ENCODE measurements around the gene NIM1K. TPM values are rescaled to one million over a fixed set of nuclear protein-coding genes. Genes with fewer than 3 reads are reported as not detected.

NIM1K gene
- total and polyA plus RNA-seq, 2 of the 13 experiments (the other 11 are each of a cell fraction or from before 2014, with no cell fraction given), result 0.04 TPM; not detected in 1

DNA sequence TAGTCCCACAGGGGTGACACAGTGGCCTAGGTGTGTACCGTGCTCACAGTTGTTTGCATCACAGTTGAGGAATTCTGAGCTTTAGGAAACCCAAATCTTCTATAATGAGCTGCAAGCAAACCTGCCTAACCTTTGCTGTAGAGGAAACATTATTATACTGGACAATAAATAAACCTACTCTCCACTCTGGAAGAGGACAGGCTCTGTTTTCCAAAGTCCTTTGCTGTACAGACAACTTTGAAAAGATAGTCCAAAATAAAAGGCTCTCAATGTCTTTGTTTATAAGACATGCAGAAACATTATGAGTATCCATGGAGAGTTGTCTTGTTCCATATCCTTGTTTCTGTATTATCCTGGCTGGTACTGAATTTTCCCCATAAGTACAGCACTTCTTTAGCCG lies 42.0 kb upstream of the NIM1K start (continued):
- TF ChIP-seq SATB2 (CRISPR knock-in tag; IDR thresholded peaks at IDR 0.05) (no peak), ZNF101 (CRISPR knock-in tag; IDR thresholded peaks at IDR 0.05; ENCODE audit: borderline replicate concordance, low read depth) (no peak)

DNA sequence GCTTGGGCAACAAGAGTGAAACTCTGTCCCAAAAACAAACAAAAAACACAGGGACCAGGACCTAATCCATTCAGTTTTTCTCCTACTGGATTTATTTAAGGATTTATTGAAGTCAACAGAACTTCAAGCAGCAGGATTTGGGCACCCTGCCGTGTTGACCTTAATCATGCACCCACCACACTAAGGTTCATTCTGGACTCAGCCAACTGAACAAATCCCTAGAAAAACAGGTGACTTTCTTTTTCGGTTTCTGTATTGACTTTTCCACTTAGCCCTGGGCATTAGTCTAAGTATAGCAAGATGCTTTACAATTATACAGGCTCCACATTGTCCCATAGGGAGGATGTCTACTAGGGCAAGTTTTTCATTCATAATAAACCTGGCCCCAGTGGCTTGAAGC lies 41.3 kb upstream of the NIM1K start:
- POLR2A ChIA-PET, result no interaction called here
- WGBS (ENCODE audit: low lambda C conversion rate), result 70% methylated on average over 2 of the region's 2 CpGs
- in situ Hi-C loops (cut with HindIII; ENCODE audit: extremely low pct_ligation_motif_present, low pct_unique_long_range_greater_than_20kb), result no loop called here

More for the DNA sequence above, 41.3 kb upstream of the NIM1K start:
- H2AFZ ChIP-seq (ENCODE audit: low read length), result no peak overlapping the region
- H3K9me3 ChIP-seq (ENCODE audit: low read length), result no peaks in the 10 kb centered on the region
- CTCF ChIA-PET (ENCODE audit: low intra/inter-chr PET ratio, low total read pairs), result no interaction called here
- DNase-seq (ENCODE audit: low spot score) (peak; percentile 4), ATAC-seq (no peak), FAIRE-seq (no peak)
- H3K36me3 ChIP-seq (replicated peaks in 1 of 2; ENCODE audit: control insufficient read depth in 1 of 2, insufficient read depth in 2 of 2, low read length in 2 of 2), result peaks cover 7 to 48% of the 10 kb centered on the region in 2 experiments
- 0 out of 2 replicates have a peak, but pooled peaks cover 3% of the 10 kb centered on the region for H4K20me1 ChIP-seq (ENCODE audit: insufficient read depth, low read length)
- no peak overlapping the region for H3K4me3 ChIP-seq (replicated peaks in 1 of 3; ENCODE audit: insufficient read depth in 1 of 3, low read depth in 2 of 3, low read length in 3 of 3)
- no TSS peak for BruUV-seq (replicated peaks)
- H3K79me2 ChIP-seq (ENCODE audit: insufficient read depth, low read length), result peaks cover 6% of the 10 kb centered on the region
- H3K4me2 ChIP-seq (ENCODE audit: low read depth, low read length), result no peak overlapping the region
- no peak overlapping the region for H3K27ac ChIP-seq (ENCODE audit: extremely low read length, insufficient read depth, low read length)
- no peaks in the 10 kb centered on the region for H3K4me1 ChIP-seq (ENCODE audit: insufficient read depth, low read length)
- no peak for TF ChIP-seq ZNF550 (CRISPR knock-in tag; IDR thresholded peaks at IDR 0.05; ENCODE audit: borderline replicate concordance)
- TF ChIP-seq POGZ (CRISPR knock-in tag; IDR thresholded peaks at IDR 0.05), result no peak
- TF ChIP-seq, protein P1, sequence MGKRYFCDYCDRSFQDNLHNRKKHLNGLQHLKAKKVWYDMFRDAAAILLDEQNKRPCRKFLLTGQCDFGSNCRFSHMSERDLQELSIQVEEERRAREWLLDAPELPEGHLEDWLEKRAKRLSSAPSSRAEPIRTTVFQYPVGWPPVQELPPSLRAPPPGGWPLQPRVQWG (CRISPR knock-in tag; IDR thresholded peaks at IDR 0.05; ENCODE audit: borderline replicate concordance, low read depth), result no peak
- no peak for TF ChIP-seq KLF13 (CRISPR knock-in tag; IDR thresholded peaks at IDR 0.05)
- no peak for TF ChIP-seq DR1 (CRISPR knock-in tag; IDR thresholded peaks at IDR 0.05)
- TF ChIP-seq MATR3 (CRISPR knock-in tag; IDR thresholded peaks at IDR 0.05), result no peak
- TF ChIP-seq NR3C1 (CRISPR knock-in tag; IDR thresholded peaks at IDR 0.05), result no peak
- no peak for TF ChIP-seq NPAS2 (CRISPR knock-in tag; IDR thresholded peaks at IDR 0.05; ENCODE audit: borderline replicate concordance)
- TF ChIP-seq ZSCAN21 (CRISPR knock-in tag; IDR thresholded peaks at IDR 0.05; ENCODE audit: borderline replicate concordance), result no peak
- no peak for TF ChIP-seq ZNF644 (CRISPR knock-in tag; IDR thresholded peaks at IDR 0.05; ENCODE audit: low read depth)
- TF ChIP-seq, protein P2, sequence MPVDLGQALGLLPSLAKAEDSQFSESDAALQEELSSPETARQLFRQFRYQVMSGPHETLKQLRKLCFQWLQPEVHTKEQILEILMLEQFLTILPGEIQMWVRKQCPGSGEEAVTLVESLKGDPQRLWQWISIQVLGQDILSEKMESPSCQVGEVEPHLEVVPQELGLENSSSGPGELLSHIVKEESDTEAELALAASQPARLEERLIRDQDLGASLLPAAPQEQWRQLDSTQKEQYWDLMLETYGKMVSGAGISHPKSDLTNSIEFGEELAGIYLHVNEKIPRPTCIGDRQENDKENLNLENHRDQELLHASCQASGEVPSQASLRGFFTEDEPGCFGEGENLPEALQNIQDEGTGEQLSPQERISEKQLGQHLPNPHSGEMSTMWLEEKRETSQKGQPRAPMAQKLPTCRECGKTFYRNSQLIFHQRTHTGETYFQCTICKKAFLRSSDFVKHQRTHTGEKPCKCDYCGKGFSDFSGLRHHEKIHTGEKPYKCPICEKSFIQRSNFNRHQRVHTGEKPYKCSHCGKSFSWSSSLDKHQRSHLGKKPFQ (CRISPR knock-in tag; IDR thresholded peaks at IDR 0.05; ENCODE audit: insufficient replicate concordance), result no peak
- TF ChIP-seq ZNF7 (CRISPR knock-in tag; IDR thresholded peaks at IDR 0.05), result no peak
- TF ChIP-seq ZNF891 (CRISPR knock-in tag; IDR thresholded peaks at IDR 0.05), result no peak
- TF ChIP-seq ZBTB20 (CRISPR knock-in tag; IDR thresholded peaks at IDR 0.05; ENCODE audit: borderline replicate concordance, low read depth), result no peak
- intact Hi-C loops (cut with micrococcal nuclease; ENCODE audit: unreplicated experiment), result no loop called here
- H3K9ac ChIP-seq (ENCODE audit: insufficient read depth, low read depth, low read length), result no peak overlapping the region
- H3K27me3 ChIP-seq (ENCODE audit: control insufficient read depth in 1 of 2, insufficient read depth in 2 of 2, low read length in 2 of 2), result no peaks in the 10 kb centered on the region
